IPS-15b (cell line): ENCODE data around the gene AKNA.

Experiments used
- H3K27me3 ChIP-seq: one replicate; pipeline ENCODE4 v1.6.1; 2013; ENCODE audit warnings: low read length; ENCODE audit not compliant: control insufficient read depth, insufficient read depth
- H3K36me3 ChIP-seq: one replicate; pipeline ENCODE4 v1.6.1; 2013; ENCODE audit warnings: low read length; ENCODE audit not compliant: control insufficient read depth, insufficient read depth
- H3K4me1 ChIP-seq: one replicate; pipeline ENCODE4 v1.6.1; 2013; ENCODE audit warnings: mild to moderate bottlenecking, low read length; ENCODE audit not compliant: control insufficient read depth, insufficient read depth
- H3K4me3 ChIP-seq: one replicate; pipeline ENCODE4 v1.5.1; 2013; ENCODE audit warnings: low read depth, low read length
- H3K9ac ChIP-seq: one replicate; pipeline ENCODE4 v1.6.1; 2013; ENCODE audit warnings: low read depth, mild to moderate bottlenecking, low read length
- H3K9me3 ChIP-seq: one replicate; pipeline ENCODE4 v1.6.1; 2013; ENCODE audit warnings: mild to moderate bottlenecking, low read length; ENCODE audit not compliant: control insufficient read depth, insufficient read depth

The AKNA gene

GRCh38 chr9:114414346-114414745 is 26.6 kb upstream of the AKNA start:
- peaks cover 3% of the 10 kb centered on the region for H3K4me1 ChIP-seq
- H3K9ac ChIP-seq: no peak overlapping the region
- no peaks in the 10 kb centered on the region for H3K9me3 ChIP-seq

GRCh38 chr9:114413861-114414301 is 26.1 kb upstream of the AKNA start:
- Histone ChIP-seq H3K36me3 (no peaks in the 10 kb centered on the region), H3K27me3 (no peaks in the 10 kb centered on the region), H3K9ac (no peak overlapping the region), H3K4me1 (peaks cover 8% of the 10 kb centered on the region), H3K4me3 (no peak overlapping the region), H3K9me3 (no peaks in the 10 kb centered on the region)

More at GRCh38 chr9:114414346-114414745, 26.6 kb upstream of the AKNA start:
- H3K36me3 ChIP-seq: no peaks in the 10 kb centered on the region
- H3K4me3 ChIP-seq: no peak overlapping the region
- H3K27me3 ChIP-seq: no peaks in the 10 kb centered on the region

GRCh38 chr9:114412048-114412683 is 24.4 kb upstream of the AKNA start:
- Histone ChIP-seq H3K9me3 (no peaks in the 10 kb centered on the region), H3K4me1 (peaks cover 12% of the 10 kb centered on the region), H3K4me3 (no peak overlapping the region), H3K9ac (no peak overlapping the region), H3K27me3 (no peaks in the 10 kb centered on the region), H3K36me3 (peaks cover 5% of the 10 kb centered on the region)

- Histone ChIP-seq H3K4me3 (no peak overlapping the region), H3K27me3 (no peaks in the 10 kb centered on the region), H3K4me1 (peaks cover 12% of the 10 kb centered on the region), H3K9ac (no peak overlapping the region), H3K36me3 (peaks cover 5% of the 10 kb centered on the region), H3K9me3 (no peaks in the 10 kb centered on the region)
These were observed 23.7 kb upstream of the AKNA start for GRCh38 chr9:114411452-114411851.

DNA sequence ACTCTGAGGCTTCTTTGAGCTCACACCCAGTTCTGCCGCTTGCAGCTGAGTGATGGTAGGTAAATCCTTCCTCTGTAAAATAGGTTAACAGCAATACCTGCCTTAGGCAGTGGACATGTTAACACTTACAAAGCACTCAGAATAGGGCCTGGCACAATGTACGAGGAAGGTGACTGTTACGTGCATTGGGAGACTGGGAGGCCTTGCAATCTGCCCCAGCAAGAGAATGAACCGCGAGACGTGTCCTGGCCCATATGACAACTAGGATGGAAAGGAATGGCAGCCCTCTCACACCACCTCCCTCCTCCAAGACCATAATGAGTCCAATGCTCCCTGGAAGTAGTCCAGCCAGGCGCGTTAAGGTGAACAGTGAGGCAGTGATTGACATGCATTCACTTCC is 23.1 kb upstream of the AKNA start:
- no peaks in the 10 kb centered on the region for H3K27me3 ChIP-seq
- H3K4me1 ChIP-seq: peaks cover 12% of the 10 kb centered on the region
- H3K9me3 ChIP-seq: no peaks in the 10 kb centered on the region
- H3K36me3 ChIP-seq: peaks cover 5% of the 10 kb centered on the region
- no peak overlapping the region for H3K9ac ChIP-seq
- no peak overlapping the region for H3K4me3 ChIP-seq

GRCh38 chr9:114409842-114410241 is 22.1 kb upstream of the AKNA start:
- Histone ChIP-seq H3K27me3 (no peaks in the 10 kb centered on the region), H3K4me1 (peaks cover 12% of the 10 kb centered on the region), H3K9me3 (no peaks in the 10 kb centered on the region), H3K36me3 (peaks cover 5% of the 10 kb centered on the region), H3K4me3 (no peak overlapping the region), H3K9ac (no peak overlapping the region)

- Histone ChIP-seq H3K36me3 (peaks cover 5% of the 10 kb centered on the region), H3K4me3 (no peak overlapping the region), H3K9me3 (no peaks in the 10 kb centered on the region), H3K27me3 (no peaks in the 10 kb centered on the region), H3K4me1 (peaks cover 12% of the 10 kb centered on the region), H3K9ac (no peak overlapping the region)
These were observed 21.5 kb upstream of the AKNA start for GRCh38 chr9:114409103-114409780.

GRCh38 chr9:114408645-114409044 is 20.9 kb upstream of the AKNA start:
- peaks cover 10% of the 10 kb centered on the region for H3K4me1 ChIP-seq
- H3K9ac ChIP-seq: no peak overlapping the region

DNA sequence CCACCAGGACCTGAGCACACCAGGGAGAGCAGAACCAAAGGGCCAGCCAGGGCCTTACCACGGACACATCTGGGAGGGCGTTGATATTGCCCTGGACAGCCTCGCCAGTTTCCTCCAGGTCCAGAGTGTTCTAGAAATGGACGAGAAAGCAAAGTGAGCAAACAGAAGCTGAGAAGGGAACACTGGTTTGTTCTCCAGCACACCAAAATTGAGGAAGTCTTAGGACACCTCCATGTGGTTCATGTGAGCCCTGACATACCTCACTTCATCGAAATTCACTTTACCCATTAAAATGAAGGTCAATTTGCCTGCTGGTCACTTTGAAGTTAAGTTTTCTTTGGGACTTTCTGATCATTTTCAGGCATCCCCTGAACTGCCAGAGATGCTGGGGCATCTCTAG is 20.1 kb upstream of the AKNA start:
- Histone ChIP-seq H3K4me1 (peaks cover 10% of the 10 kb centered on the region), H3K9me3 (no peaks in the 10 kb centered on the region), H3K27me3 (no peaks in the 10 kb centered on the region), H3K4me3 (no peak overlapping the region), H3K36me3 (peaks cover 5% of the 10 kb centered on the region), H3K9ac (no peak overlapping the region)

More at GRCh38 chr9:114408645-114409044, 20.9 kb upstream of the AKNA start:
- Histone ChIP-seq H3K36me3 (peaks cover 5% of the 10 kb centered on the region), H3K27me3 (no peaks in the 10 kb centered on the region), H3K4me3 (no peak overlapping the region), H3K9me3 (no peaks in the 10 kb centered on the region)

GRCh38 chr9:114406441-114406840 is 18.7 kb upstream of the AKNA start:
- H3K9ac ChIP-seq: no peak overlapping the region
- H3K27me3 ChIP-seq: no peaks in the 10 kb centered on the region
- peaks cover 10% of the 10 kb centered on the region for H3K4me1 ChIP-seq
- H3K9me3 ChIP-seq: no peaks in the 10 kb centered on the region
- H3K36me3 ChIP-seq: peaks cover 5% of the 10 kb centered on the region
- no peak overlapping the region for H3K4me3 ChIP-seq

DNA sequence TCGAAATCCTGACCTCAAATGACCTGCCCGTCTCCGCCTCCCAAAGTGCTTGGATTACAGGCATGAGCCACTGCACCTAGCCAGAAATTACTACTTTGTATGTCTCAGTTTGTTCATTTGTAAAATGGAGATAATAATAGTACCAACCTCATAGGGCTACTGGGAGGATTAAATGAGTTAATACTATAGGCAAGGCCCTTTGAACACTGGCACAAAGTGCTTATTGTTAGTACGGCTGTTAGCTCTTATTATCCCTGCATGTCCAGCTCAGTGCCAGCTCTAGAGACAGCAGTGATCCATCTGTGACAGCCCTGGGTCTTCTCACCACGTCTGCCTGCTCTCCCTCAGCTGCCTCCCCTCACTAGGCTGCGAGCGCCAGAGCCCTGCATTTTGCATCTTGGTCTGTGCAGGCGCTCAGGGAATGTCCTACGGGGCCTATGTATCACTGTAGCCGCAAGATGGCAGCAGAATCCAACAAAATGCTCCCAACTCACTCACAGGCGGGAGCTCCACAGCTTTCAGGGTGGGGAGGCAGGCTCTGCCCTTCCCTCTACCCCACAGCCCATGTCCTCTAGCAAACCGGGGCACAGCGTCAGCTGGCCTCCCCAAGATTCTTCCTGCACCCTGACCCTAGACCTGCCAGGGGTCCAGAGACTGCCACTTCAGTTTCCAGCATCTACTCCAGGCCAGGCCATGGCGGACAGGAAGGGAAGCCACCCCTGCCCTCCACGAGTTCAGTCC is 17.7 kb upstream of the AKNA start:
- Histone ChIP-seq H3K9me3 (no peaks in the 10 kb centered on the region), H3K27me3 (no peaks in the 10 kb centered on the region), H3K4me1 (peaks cover 10% of the 10 kb centered on the region), H3K4me3 (no peak overlapping the region), H3K9ac (no peak overlapping the region), H3K36me3 (peaks cover 5% of the 10 kb centered on the region)
